NCI-H69 (cell line): ENCODE measurements around the gene CDKAL1.
"Not testable (repeated sequence)": the region's sequence is repeated elsewhere in the genome, so short reads cannot be mapped to it uniquely, and the experiment has no call there.

Experiments
- DNase-seq: peaks from one replicate; lab custom pipeline; 2025; lab: John Stamatoyannopoulos, UW

Gene CDKAL1

DNA sequence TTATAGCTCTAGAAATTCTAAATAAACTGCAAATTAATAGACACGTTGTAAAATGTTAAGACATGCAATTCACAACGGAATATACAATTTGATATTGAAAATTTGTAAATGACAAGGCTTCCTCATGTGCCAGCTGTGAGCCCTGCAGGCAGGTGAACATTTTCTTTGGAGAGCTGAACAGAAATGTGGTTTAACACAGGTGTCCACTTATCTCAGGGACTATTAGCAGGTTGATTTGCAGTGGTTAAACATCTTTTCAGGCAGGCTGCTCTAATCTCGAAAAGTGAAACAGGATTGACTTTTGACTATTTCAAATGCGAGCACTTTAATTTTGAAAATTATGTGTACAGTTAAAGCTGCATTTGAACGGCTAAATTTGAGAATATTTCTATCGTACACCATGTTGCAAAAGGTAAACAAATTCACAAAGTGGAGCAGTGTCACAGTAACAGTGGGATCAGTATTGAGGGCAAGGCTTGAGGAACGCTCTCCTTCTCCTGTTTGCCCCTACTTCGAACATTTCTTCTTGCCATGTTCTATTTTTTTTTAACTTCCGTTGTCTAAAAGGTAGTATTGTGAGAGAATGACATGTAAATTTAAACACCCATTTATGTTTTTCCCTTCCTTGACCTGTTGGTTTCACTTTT, 210.8 kb downstream of the CDKAL1 start:
- DNase-seq, result peak; percentile 66

DNA sequence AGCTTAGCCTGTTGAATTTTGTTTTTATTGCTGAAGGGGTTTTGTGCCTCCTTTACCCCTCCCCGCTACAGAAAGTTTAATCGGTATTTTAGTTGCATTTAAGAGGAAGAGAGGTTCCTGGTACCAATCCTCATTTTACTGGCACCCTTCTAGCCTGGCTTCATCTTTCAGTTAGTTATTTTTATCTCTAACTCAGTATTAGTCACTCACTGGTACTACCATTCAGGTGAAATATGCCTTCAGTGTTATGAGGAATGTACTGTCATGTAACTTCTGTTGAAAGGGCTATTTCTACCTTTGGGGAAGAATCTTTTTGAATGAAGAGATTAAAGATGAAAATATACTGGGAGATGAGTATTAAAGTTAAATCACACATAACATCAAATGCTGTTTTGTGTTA, 211.8 kb downstream of the CDKAL1 start:
- no peak for DNase-seq

DNA sequence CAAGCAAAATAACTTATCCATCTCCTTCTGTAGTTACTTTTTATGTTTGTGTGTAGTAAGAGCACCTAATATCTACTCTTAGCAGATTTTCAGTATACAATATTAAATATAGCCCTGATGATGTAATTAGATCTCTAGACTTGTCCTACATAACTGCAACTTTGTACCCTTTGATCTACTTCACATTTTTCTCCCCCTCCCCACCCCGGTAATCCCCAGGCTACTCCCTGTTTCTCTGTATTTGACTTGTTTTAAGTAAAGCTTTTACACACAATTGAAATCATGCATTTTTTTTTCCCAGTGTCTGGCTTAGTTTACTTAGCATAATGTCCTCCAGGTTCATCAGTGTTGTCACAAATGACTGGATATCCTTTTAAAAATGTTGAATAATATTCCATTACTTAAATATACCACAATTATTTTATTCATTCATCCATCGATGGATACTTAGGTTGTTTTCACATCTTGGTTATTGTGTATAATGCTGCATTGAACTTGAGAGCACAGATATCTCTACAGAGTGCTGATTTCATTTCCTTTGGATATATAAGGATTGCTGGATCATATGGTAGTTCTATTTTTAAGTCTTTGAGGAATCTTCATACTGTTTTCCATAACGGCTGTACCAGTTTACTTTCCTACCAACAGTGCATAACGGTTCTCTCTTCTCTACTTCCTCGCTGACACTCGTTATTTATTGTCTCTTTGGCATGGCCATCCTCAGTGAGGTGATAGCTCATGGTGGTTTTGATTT, 212.7 kb downstream of the CDKAL1 start:
- DNase-seq, result no peak

DNA sequence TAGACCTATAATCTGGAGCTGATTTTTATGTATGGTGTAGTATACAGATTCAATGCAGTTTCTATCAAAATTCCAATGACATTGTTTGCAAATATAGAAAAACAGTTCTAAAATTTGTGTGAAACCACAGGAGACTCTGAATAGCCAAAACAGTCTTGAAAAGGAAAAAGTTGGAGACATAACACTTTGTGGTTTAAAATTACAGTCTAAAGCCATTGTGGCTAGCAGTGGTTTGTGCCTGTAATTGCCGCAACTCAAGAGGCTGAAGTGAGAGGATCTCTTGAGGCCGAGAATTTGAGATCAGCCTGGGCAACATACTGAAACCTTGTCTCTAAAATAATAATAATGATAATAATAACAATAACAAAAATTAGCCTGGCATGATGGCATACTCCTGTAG, 213.7 kb downstream of the CDKAL1 start:
- no peak for DNase-seq

DNA sequence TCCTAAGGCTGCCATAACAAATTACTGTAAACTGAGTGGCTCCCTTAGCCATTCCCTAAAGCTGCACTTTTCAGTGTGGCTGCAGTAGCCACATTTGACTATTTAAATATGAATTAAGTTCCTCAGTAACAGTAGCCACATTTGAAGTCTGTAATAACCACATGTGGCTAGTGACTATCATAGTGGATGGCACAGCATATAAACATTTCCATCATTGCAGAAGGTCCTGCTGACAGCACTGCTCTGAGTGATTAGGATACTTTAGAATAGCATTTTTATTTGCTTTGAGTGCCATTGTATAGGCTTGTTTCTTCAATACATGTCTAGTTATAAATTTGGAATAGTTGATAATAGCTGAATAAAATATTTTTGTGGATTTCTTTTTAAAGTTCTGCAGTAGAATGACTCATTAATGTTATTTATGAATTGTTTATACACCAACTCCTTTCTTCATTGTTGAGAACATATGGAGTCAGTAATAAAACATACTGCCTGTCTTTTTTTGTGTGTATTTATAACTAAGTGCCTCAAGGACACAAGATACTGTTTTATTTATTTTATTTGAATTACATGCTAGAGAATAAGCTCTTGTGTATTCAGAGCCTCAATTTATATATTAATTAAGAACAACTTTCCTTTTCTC, 217.2 kb downstream of the CDKAL1 start:
- DNase-seq, result peak; percentile 72

DNA sequence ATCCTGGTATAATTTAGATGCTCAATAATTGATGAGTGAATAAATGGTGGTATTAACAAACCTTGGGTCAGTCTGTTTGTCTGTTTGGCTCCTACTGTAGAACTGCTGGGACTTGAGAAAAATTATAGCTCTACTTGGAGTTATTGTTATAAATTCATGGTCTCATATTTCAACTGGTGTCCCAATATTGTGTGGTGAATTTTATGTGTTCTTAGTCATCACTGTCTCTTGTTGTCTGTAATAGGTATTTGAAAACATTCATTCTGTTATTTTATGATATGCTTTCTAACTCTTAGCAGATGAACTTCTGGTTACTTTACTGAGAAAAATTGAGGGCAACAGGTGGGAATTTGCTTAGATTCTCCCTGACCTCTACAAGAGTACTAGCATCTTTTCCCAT, 221.4 kb downstream of the CDKAL1 start:
- no peak for DNase-seq

DNA sequence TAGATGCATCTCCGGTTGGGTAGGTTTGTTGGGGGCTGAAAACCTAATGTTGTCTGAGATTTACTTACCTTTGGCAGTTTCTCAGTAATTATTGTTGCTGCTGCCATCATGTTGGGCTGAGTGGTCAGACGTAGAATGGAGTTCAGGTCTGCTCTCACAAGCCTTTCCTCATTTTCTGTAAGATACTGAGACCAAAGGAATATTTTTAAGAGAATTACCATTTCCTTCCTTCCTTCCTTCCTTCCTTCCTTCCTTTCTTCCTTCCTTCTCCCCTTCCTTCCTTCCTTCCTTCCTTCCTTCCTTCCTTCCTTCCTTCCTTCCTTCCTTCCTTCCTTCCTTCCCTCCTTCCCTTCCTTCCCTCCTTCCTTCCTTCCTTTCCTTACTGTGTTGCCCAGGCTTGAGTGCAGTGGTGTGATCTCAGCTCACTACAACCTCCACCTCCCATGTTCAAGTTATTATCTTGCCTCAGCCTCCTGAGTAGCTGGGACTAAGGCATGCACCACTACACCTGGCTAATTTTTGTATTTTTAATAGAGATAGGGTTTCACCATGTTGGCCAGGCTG, 222.4 kb downstream of the CDKAL1 start:
- not testable (repeated sequence) for DNase-seq

DNA sequence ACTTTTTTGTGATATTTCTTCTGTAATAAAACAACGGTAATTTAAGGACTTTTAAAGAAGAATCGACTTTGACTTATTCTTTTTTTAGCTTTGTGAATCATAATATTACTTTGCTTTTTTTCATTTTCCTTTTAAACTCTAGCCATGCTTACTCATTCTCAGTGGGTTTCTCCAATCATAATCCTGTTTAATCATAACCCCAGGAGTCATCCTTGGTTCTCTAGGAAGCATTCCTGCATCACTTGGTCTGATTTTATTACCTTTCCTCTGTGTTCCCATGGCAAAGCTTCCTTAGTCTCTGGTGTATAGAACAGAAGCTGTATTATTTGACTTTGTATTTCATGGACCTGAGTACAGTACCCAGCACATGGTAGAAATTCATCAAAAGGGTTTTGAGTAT, 223.5 kb downstream of the CDKAL1 start:
- peak; percentile 55 for DNase-seq

DNA sequence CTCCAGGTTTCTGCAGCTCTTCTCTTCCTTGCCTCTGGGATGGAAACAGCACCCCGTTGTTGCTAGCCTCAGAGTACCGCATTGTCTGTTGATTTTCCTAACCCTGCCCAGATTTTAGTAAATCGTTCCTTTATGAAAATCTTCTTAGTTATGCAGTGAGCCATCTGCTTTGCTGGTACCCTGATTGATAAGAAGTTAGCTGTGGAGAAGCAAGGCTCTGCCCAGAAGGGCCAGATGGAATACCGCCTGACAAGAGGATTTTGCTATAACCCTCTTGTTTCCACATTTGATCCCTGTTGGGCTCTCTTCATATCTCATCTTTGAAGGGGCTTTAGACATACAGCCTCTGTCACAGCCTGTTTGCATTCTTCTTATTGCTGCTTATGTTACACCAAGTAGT, 229.0 kb downstream of the CDKAL1 start:
- peak; percentile 38 for DNase-seq

DNA sequence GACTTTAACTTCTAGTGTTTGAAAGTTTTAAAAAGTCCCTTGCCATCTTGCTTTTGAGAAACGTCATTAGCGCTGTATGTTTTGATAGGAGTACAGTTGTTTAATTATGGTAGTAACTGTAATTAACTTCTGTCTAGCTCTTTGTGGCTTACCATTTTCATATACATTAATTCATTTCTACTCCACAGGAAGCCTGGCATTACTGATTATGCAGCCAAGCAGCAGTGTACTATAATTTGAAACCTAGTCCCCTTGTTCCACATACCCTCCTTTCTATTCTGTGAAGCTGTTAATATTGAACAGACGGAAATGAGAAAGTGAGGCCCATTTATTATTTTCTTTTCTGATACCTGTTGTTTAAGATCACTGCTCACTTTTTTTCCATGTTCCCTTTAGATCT, 235.4 kb downstream of the CDKAL1 start:
- DNase-seq, result peak; percentile 94

DNA sequence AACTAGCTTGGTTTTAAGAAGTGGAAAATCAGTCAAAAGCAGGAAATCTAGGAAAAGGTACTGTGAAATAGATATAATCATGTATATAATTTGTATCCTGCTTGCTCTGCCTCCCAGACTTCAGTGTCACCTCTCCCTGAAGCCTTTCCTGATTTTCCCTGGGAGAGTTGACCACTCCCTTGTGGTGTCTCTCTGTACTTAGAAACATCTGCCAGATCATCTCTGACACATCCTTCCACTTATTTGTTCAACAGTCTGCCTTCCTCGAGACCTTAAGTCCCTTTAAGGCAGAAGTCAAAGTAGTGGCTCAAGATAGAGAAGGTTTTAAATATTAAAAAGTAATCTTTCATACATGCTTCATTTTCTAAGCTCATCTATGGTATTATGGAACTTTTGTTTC, 236.5 kb downstream of the CDKAL1 start:
- peak; percentile 72 for DNase-seq

DNA sequence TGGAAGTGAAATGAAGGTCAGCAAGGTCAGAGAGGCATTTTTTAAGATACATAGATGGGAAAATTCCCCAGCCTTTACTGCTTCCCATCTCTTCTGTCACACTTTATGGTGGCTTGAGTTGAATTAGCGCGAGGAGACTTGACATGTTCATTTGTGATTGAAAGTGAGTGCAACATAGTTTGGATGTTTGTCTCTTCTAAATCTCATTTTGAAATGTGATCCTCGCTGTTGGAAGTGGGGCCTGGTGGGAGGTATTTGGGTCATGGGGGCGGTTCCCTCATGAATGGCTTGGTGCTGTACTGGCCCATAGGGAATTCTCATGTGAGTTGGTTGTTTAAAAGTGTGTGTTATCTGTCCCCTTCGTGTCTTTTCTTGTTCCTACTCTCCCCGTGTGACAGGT, 237.2 kb downstream of the CDKAL1 start:
- no peak for DNase-seq

DNA sequence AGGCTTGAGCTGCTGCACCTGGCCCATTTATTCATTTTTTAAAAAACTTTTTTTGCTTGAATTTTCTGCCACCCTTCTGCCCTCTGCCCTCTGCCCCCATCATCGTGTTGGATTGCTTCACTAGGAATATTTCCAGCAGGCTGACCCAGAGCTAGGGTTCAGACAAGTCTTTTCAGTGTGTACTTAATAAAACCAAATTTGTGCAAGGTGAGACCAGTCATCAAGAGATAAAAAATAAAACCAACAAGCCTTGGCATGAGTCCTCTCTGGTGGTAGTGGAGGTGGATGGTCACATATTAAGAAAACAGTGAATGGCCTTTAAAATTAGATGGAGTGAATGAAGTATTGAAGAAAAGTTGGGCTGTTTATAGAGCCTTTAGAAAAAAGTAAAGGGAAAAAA, 239.6 kb downstream of the CDKAL1 start:
- DNase-seq, result no peak

DNA sequence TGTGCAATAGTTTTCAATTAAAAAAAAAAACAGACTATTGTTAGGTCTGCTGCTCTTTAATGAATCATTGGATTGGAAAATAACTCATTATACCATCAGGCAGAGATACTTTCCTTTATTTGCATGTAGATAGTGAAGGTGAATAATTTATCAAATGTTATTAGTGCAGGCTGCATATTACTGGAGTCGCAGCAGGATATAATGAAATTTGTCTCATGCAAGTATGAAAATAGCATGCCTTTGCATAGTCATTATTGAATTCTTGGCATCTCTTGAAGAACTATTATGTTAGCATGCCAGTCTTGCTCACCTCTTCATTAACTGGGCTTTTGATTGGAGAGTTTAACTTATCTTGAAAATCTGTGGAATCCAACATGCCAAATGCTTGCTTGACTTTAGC, 241.7 kb downstream of the CDKAL1 start:
- no peak for DNase-seq

DNA sequence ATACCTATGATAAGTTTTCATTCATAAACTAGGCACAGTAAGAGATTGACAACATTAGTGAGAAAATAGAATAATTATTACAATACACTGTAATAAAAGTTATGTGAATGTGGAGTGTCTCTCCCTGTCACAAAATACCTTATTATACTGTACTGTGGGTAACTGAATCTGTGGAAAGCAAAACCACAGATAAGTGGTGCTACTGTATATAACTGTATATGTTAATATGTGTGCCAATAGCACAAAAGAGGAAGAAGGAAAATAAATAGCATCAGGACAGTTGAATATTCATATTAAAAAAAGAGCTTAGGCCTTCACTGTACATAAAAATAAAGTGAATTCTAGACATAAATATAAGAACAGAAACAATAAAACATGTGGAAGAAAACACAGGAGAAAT, 243.5 kb downstream of the CDKAL1 start:
- DNase-seq, result no peak

DNA sequence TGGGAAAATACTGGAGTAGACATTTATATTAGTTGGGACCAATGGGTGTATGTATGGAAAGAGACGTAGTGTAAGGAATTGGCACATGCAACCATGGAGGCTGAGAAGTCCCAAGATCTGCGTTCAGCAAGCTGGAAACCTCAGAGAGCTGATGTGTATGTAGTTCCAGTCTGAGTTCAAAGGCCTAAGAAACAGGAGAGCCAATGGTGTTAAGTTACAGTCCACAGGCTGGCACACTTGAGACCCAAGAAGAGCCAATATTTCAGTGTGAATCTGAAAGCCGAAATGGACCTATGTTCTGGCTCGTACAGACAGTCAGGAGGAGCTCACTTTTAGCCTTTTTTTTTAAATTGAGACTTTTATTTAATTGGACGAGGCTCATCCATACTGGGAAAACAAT, 244.2 kb downstream of the CDKAL1 start:
- DNase-seq, result peak; percentile 44

DNA sequence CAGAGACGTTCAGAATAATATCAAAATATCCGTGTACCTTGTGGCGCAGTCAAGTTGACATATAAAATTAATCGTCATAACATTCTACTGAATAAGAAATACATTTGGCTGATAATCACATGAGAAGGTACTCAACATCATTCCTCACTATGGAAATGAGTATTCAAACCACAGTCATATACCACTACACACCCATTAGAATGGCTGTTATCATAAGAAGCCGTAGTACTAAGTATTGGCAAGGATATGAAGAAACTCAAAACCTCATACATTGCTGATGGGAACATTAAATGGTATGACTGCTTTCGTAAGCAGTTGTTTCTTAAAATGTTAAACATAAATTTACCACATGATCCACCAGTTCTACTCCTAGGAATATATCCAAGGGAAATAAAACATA, 244.7 kb downstream of the CDKAL1 start:
- DNase-seq, result no peak

DNA sequence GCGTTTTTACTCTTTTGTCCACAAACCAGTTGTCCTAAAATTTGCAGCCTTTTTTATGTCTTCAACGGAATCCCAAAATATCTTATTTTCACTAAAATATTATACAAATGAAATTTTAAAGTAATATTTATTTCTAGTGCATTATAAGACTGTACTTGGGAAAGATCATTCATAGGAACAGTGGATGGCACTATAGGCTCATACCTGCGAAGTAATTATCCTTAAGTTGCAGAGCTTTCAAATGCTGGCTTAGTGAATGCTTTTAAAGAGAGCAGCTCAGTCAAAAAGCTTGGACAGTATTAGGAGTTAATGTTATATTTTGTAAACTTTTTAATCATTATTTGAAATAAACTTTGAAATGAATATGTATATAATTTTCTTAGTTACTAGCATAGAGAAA, 254.9 kb downstream of the CDKAL1 start:
- peak; percentile 59 for DNase-seq

DNA sequence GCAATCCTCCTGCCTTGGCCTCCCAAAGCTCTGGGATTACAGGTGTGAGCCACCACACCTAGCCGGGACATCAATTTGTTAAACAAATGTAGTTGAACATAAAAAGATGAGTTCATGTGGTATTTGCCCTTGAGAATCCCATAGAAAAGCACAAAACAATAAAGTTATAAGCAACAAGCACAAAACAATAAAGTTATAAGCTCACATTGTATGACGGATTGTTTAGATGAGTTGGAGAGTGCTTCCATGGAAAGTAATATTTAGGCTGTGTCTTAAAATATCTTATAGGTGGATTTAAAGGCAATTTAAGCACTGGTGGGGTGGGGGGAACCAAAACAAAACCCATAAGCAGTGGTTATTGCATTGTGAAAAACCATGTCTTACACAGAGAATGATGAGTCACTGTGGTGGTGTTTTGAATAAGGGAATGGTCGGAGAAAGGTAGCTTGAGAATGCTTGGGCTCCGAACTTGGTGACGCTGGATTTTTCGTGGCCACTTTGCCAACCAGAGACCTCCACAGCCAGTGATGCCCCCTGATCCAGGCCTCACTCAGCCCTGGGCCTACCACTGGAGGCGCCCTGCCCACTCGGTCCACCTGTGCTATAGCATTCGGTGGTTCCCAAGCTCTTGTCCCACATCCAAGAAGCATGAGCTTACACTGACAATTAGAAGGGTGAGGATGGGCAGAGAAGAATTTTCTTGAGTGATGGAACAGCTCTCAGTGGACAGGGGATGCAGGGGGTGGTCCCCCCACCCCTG, 256.0 kb downstream of the CDKAL1 start:
- DNase-seq, result no peak

DNA sequence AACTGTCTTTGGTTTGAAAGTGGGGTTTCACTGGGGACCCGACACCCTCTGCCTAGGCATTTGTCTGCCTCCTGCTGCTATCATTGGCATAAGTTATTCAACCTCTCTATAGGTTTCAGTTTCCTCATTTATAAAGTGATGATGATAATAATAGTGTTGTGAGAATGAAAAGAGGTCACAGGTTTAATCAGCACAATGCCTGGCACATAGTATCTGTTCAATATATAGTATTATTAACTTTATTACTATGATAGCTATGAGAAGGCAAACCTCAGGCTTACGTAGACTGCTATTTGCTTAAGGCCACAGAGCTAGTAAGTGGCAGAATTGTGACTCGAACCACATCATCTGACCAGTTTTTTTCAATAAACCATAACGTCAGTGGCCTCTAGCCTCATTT, 256.8 kb downstream of the CDKAL1 start:
- peak; percentile 72 for DNase-seq

DNA sequence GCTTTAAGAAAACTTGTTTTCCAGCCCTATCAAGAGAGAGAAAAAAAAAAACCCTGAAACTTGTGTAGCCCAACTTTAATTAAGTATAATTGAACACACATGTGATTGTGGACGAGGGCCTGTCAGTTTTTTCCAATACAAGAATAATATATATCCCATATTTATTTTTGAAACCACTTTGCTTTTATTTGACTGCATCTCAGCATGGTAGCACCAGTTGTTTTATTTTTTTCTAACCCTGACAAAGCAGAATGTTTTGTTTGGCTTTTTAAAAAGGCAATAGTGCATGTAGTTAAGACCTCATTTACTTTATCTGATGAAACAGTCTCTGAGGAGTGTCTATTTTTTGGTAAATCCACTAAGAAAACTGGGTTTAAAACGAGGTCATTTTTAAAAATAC, 257.7 kb downstream of the CDKAL1 start:
- peak; percentile 87 for DNase-seq

DNA sequence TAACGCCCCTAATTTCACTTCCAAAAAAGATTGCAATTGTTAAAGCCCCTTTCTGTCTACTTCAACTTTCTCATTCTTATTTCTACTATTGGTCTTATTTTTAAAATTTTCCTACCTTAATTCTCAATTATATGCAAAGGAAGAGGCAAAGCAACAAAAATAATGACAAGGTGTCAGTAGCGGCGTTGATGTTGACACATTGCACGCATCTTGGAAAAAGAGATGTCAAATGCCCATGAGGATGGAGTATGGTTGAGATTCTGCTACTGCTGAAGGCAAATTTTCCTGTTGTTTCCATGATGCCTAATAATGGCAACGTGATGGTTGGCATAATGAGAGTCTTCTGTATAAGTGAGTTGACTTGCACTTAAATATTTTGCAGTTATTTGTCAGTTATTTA, 258.9 kb downstream of the CDKAL1 start:
- DNase-seq, result no peak
